Smooth muscle cell (in vitro differentiated cells): Measurements from ENCODE around the gene SGMS2. TPM values are rescaled to one million over a fixed set of nuclear protein-coding genes. Genes with fewer than 3 reads are reported as not detected.

ENCODE experiments used
- DNase-seq: peaks from one replicate; lab custom pipeline; 2025; ENCODE audit not compliant: unreplicated experiment; lab: John Stamatoyannopoulos, UW
- H2AFZ ChIP-seq: fragments of 200-600 bp; sonication (generic); 2 replicates; pipeline ENCODE4 v1.6.0; 2016; ENCODE audit warnings: antibody characterized with exemption, low read depth, mild to moderate bottlenecking
- H3F3A ChIP-seq: fragments of 200-600 bp; sonication (generic); 2 replicates; pipeline ENCODE4 v1.6.0; 2017; ENCODE audit warnings: antibody characterized with exemption, low read depth
- H3K27ac ChIP-seq: fragments of 200-600 bp; sonication (generic); 2 replicates; pipeline ENCODE4 v1.5.1; 2016; ENCODE audit warnings: low read depth, mild to moderate bottlenecking
- H3K27me3 ChIP-seq: fragments of 200-600 bp; sonication (generic); 2 replicates; pipeline ENCODE4 v1.6.1; 2016; ENCODE audit warnings: low read depth, mild to moderate bottlenecking
- H3K36me3 ChIP-seq: fragments of 200-600 bp; sonication (generic); 2 replicates; pipeline ENCODE4 v1.5.1; 2016; ENCODE audit warnings: low read depth
- H3K4me1 ChIP-seq: fragments of 200-600 bp; sonication (generic); 2 replicates; pipeline ENCODE4 v1.5.1; 2016; ENCODE audit warnings: low read depth
- H3K4me2 ChIP-seq: fragments of 200-600 bp; sonication (generic); 2 replicates; pipeline ENCODE4 v1.6.0; 2016; ENCODE audit warnings: mild to moderate bottlenecking
- H3K4me3 ChIP-seq: fragments of 200-600 bp; sonication (generic); 2 replicates; pipeline ENCODE4 v1.5.1; 2016; ENCODE audit warnings: mild to moderate bottlenecking
- H3K79me2 ChIP-seq: fragments of 200-600 bp; sonication (generic); 2 replicates; pipeline ENCODE4 v1.6.0; 2016; ENCODE audit warnings: low read depth, mild to moderate bottlenecking
- H3K9ac ChIP-seq: fragments of 200-600 bp; sonication (generic); 2 replicates; pipeline ENCODE4 v1.6.0; 2016; ENCODE audit warnings: low read depth
- H3K9me3 ChIP-seq: fragments of 200-600 bp; sonication (generic); replicated peaks from 2 replicates; pipeline ENCODE4 v1.5.1; 2016; ENCODE audit warnings: low read depth
- H4K20me1 ChIP-seq: fragments of 200-600 bp; sonication (generic); 2 replicates; pipeline ENCODE4 v1.6.0; 2016; ENCODE audit warnings: low read depth
- WGBS: methylation state at CpG from one replicate; pipeline ENCODE4 v1.1.7; 2016; ENCODE audit warnings: low lambda C conversion rate; 5-methylcytosine and 5-hydroxymethylcytosine counted together
- polyA plus RNA-seq: library from polyadenylated mRNA; unstranded; fragments of >200 nt; fragmentation: Nextera tagmentation; extraction: Ambion mirVana; gene quantifications from 2 replicates; pipeline ENCODE4 v1.2.1, GENCODE V29; 2016
- total RNA-seq: library from RNA; depleted of rRNA; stranded (reverse); fragments of >200 nt; gene quantifications from 2 replicates; pipeline ENCODE4 v1.2.3, GENCODE V29; 2014
- TF ChIP-seq, protein P1 (sequence below): fragments of 200-600 bp; sonication (generic); IDR thresholded peaks from 2 replicates; pipeline ENCODE4 v1.5.1; 2017; ENCODE audit warnings: borderline replicate concordance, mild to moderate bottlenecking, antibody characterized with exemption; ENCODE audit not compliant: insufficient read depth, poor library complexity, severe bottlenecking

Gene SGMS2
- total and polyA plus RNA-seq, 2 experiments from 2014 or later = 16.2 to 55.5 TPM

DNA sequence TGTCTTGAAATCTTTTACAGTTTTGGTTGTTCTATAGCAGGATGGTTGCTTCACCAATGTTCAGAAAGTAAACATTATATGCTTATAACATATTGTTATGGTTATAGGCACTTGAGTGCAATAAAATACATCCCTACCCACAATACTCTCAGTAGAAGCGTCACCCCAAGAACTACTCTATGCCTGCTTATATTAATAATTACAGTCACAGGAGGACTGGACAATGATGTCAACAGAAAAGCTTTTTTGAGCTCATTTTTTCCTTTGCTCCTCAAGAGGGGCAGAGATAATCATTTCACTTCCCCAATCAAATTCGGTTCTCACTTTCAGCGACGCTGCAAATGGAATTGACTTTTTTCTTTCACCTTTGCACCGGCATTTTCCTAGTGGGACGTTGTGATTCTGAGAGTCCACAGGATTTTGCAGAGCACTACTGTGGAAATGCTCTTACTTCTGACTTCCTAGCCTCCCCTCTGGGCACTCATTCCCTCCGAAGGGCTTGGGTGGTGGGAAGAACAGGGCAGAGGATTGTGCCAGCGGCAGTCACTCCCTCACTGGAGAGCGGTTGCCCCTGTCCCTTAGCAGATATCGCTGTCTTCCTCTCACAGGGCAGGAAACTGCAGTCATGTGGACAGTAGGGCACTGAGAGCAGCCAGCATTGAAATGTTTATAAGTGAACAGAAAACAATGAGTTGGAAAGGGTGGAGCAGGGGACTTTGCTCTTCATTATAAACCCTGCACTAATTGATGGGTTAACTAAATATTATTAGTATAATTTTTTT, 24.9 kb upstream of the SGMS2 start:
- H3F3A ChIP-seq = no peaks in the 10 kb centered on the region
- H3K4me2 ChIP-seq = no peak overlapping the region
- H2AFZ ChIP-seq = no peak overlapping the region
- no peak overlapping the region for H3K27ac ChIP-seq
- no peaks in the 10 kb centered on the region for H3K4me1 ChIP-seq
- no peak overlapping the region for H3K4me3 ChIP-seq
- WGBS = 88% methylated on average over 10 of the region's 10 CpGs
- H3K9me3 ChIP-seq = no peaks in the 10 kb centered on the region
- H4K20me1 ChIP-seq = no peaks in the 10 kb centered on the region
- H3K27me3 ChIP-seq = no peaks in the 10 kb centered on the region
- H3K36me3 ChIP-seq = no peaks in the 10 kb centered on the region
- DNase-seq = no peak
- TF ChIP-seq, protein P1, sequence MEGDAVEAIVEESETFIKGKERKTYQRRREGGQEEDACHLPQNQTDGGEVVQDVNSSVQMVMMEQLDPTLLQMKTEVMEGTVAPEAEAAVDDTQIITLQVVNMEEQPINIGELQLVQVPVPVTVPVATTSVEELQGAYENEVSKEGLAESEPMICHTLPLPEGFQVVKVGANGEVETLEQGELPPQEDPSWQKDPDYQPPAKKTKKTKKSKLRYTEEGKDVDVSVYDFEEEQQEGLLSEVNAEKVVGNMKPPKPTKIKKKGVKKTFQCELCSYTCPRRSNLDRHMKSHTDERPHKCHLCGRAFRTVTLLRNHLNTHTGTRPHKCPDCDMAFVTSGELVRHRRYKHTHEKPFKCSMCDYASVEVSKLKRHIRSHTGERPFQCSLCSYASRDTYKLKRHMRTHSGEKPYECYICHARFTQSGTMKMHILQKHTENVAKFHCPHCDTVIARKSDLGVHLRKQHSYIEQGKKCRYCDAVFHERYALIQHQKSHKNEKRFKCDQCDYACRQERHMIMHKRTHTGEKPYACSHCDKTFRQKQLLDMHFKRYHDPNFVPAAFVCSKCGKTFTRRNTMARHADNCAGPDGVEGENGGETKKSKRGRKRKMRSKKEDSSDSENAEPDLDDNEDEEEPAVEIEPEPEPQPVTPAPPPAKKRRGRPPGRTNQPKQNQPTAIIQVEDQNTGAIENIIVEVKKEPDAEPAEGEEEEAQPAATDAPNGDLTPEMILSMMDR = no peak
- H3K79me2 ChIP-seq = no peaks in the 10 kb centered on the region
- H3K9ac ChIP-seq = no peak overlapping the region

- no peaks in the 10 kb centered on the region for H3F3A ChIP-seq
- no peak overlapping the region for H3K9ac ChIP-seq
- peaks cover 5% of the 10 kb centered on the region for H3K4me1 ChIP-seq
- H3K4me3 ChIP-seq = no peak overlapping the region
- DNase-seq = no peak
- WGBS = 88% methylated on average over 1 of the region's 1 CpG
- H2AFZ ChIP-seq = no peak overlapping the region
- no peaks in the 10 kb centered on the region for H3K9me3 ChIP-seq
- H3K36me3 ChIP-seq = no peaks in the 10 kb centered on the region
- no peaks in the 10 kb centered on the region for H4K20me1 ChIP-seq
- no peaks in the 10 kb centered on the region for H3K79me2 ChIP-seq
- H3K27ac ChIP-seq = no peak overlapping the region
- H3K27me3 ChIP-seq = no peaks in the 10 kb centered on the region
- no peak overlapping the region for H3K4me2 ChIP-seq
- TF ChIP-seq, protein P1 = no peak
Measured at GRCh38 chr4:107800706-107801105, 24.0 kb upstream of the SGMS2 start.

- no peak for DNase-seq
- Histone ChIP-seq H3K4me2 (no peak overlapping the region), H2AFZ (no peak overlapping the region)
Measured at GRCh38 chr4:107801766-107802211, 22.9 kb upstream of the SGMS2 start.

More at GRCh38 chr4:107801766-107802211, 22.9 kb upstream of the SGMS2 start:
- Histone ChIP-seq H3K27me3 (no peaks in the 10 kb centered on the region), H4K20me1 (no peaks in the 10 kb centered on the region), H3F3A (no peaks in the 10 kb centered on the region), H3K36me3 (no peaks in the 10 kb centered on the region), H3K9me3 (no peaks in the 10 kb centered on the region), H3K4me3 (no peak overlapping the region), H3K79me2 (no peaks in the 10 kb centered on the region), H3K27ac (peak overlapping the region; percentile 43), H3K4me1 (peaks cover 5% of the 10 kb centered on the region), H3K9ac (no peak overlapping the region)
- TF ChIP-seq, protein P1 = no peak
- WGBS = 79% methylated on average over 1 of the region's 1 CpG
